Neural cell (in vitro differentiated cells): ENCODE results near the gene STARD13. TPM values are rescaled to one million over a fixed set of nuclear protein-coding genes. Genes with fewer than 3 reads are reported as not detected.

Experiments used
- H2AFZ ChIP-seq: fragments of 200-600, 300-800 bp; sonication (generic), shearing (Covaris generic); 2 replicates; pipeline ENCODE4 v1.6.0; 2014; ENCODE audit warnings: low read depth, mild to moderate bottlenecking, antibody characterized with exemption, low read length, moderate library complexity
- H3F3A ChIP-seq: fragments of 200-600 bp; shearing (Covaris generic); 2 replicates; pipeline ENCODE4 v1.6.1; 2016; ENCODE audit warnings: mild to moderate bottlenecking, moderate library complexity, mixed read lengths, antibody characterized with exemption, low read length; ENCODE audit not compliant: insufficient read depth, poor library complexity, severe bottlenecking
- H3K27ac ChIP-seq: fragments of 200-600, 300-800 bp; sonication (generic), shearing (Covaris generic); 2 replicates; pipeline ENCODE4 v1.5.1; 2014; ENCODE audit warnings: mild to moderate bottlenecking, low read length, moderate library complexity
- H3K27me3 ChIP-seq: fragments of 300-800, 200-600 bp; sonication (generic), shearing (Covaris generic); 2 replicates; pipeline ENCODE4 v1.6.0; 2014; ENCODE audit warnings: mild to moderate bottlenecking, low read depth, low read length, moderate library complexity; ENCODE audit not compliant: insufficient read depth
- H3K36me3 ChIP-seq: fragments of 300-800, 200-600 bp; sonication (generic), shearing (Covaris generic); 2 replicates; pipeline ENCODE4 v1.5.1; 2014; ENCODE audit warnings: mild to moderate bottlenecking, antibody characterized with exemption, low read length, moderate library complexity; ENCODE audit not compliant: insufficient read depth
- H3K4me2 ChIP-seq: fragments of 300-800, 200-600 bp; sonication (generic), shearing (Covaris generic); 2 replicates; pipeline ENCODE4 v1.6.0; 2014; ENCODE audit warnings: mild to moderate bottlenecking, low read length
- H3K4me3 ChIP-seq: fragments of 300-800, 200-600 bp; sonication (generic), shearing (Covaris generic); 2 replicates; pipeline ENCODE4 v1.5.1; 2014; ENCODE audit warnings: mild to moderate bottlenecking, low read length, moderate library complexity
- H3K79me2 ChIP-seq: fragments of 200-600 bp; shearing (Covaris generic); replicated peaks from 2 replicates; pipeline ENCODE4 v1.6.0; 2014; ENCODE audit warnings: mild to moderate bottlenecking, low read length, moderate library complexity; ENCODE audit not compliant: insufficient read depth
- H3K9ac ChIP-seq: fragments of 300-800, 200-600 bp; sonication (generic), shearing (Covaris generic); 2 replicates; pipeline ENCODE4 v1.6.1; 2016; ENCODE audit warnings: mild to moderate bottlenecking, low read length, mixed read lengths
- H3K9me2 ChIP-seq: fragments of 200-600 bp; shearing (Covaris generic); 2 replicates; pipeline ENCODE4 v1.6.1; 2016; ENCODE audit warnings: mild to moderate bottlenecking, low read length, mixed read lengths; ENCODE audit not compliant: insufficient read depth
- H3K9me3 ChIP-seq: fragments of 200-600, 300-800 bp; sonication (generic), shearing (Covaris generic); 2 replicates; pipeline ENCODE4 v1.6.1; 2016; ENCODE audit warnings: mild to moderate bottlenecking, mixed run types, low read length, moderate library complexity, mixed read lengths
- H4K20me1 ChIP-seq: fragments of 200-600 bp; shearing (Covaris generic); 2 replicates; pipeline ENCODE4 v1.6.1; 2016; ENCODE audit warnings: mild to moderate bottlenecking, mixed run types; ENCODE audit not compliant: insufficient read depth
- CTCF ChIP-seq: fragments of 450-650 bp; IDR thresholded peaks from 2 replicates; pipeline ENCODE4 v1.5.1; 2014; ENCODE audit warnings: antibody characterized with exemption, mild to moderate bottlenecking, moderate library complexity; ENCODE audit not compliant: poor library complexity, severe bottlenecking
- EP300 ChIP-seq: fragments of 450-650 bp; conservative IDR thresholded peaks from 2 replicates; pipeline ENCODE4 v1.6.1; 2014; ENCODE audit warnings: antibody characterized with exemption, mild to moderate bottlenecking, moderate library complexity; ENCODE audit not compliant: poor library complexity, severe bottlenecking
- EZH2 ChIP-seq: fragments of 200-600, 300-800 bp; shearing (Covaris generic), sonication (generic); IDR thresholded peaks from 2 replicates; pipeline ENCODE4 v1.6.1; 2014; ENCODE audit warnings: antibody characterized with exemption, low read length, borderline replicate concordance, mild to moderate bottlenecking; ENCODE audit not compliant: insufficient read depth, poor library complexity, severe bottlenecking
- POLR2AphosphoS5 ChIP-seq: IDR thresholded peaks from 2 replicates; pipeline ENCODE4 v1.6.1; 2012
- RAD21 ChIP-seq: fragments of 450-650 bp; conservative IDR thresholded peaks from 2 replicates; pipeline ENCODE4 v1.6.1; 2014; ENCODE audit warnings: antibody characterized with exemption, mild to moderate bottlenecking, moderate library complexity
- REST ChIP-seq: IDR thresholded peaks from 2 replicates; pipeline ENCODE4 v1.6.1; 2012; ENCODE audit warnings: borderline replicate concordance
- TAF1 ChIP-seq: IDR thresholded peaks from 2 replicates; pipeline ENCODE4 v1.6.1; 2012; ENCODE audit warnings: low read depth
- polyA plus RNA-seq: library from polyadenylated mRNA; depleted of rRNA; stranded (reverse); fragments of >200 nt; gene quantifications from 2 replicates; pipeline ENCODE4 v1.2.3, GENCODE V29; 2014

The STARD13 gene
- polyA plus RNA-seq, 1 donor from 2014 or later = 0.05 TPM

DNA sequence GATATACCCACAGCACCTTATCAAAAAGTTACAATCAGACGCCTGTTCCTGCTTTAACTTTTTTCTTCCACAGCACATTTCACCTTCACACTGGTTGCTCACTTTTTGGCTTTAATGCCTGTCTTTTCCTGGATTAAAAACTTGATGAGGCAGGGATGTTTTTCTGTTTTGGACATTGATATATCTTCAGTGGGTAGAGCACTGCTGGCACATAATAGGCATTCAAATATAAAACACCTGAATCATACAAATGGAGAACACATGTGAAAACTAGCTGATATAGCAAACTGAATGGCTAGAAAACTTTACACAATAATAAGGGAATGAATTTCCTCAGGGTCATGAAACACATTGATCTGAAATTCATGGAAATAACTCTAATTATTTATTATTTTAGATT lies 65.6 kb downstream of the STARD13 start:
- Histone ChIP-seq H3K9ac (no peak overlapping the region), H4K20me1 (no peaks in the 10 kb centered on the region), H3K4me2 (no peak overlapping the region), H3K4me3 (no peak overlapping the region), H3K9me2 (no peaks in the 10 kb centered on the region), H3K79me2 (no peaks in the 10 kb centered on the region), H3K9me3 (no peaks in the 10 kb centered on the region), H3K27ac (no peak overlapping the region), H2AFZ (no peak overlapping the region), H3F3A (no peaks in the 10 kb centered on the region), H3K36me3 (no peaks in the 10 kb centered on the region), H3K27me3 (no peaks in the 10 kb centered on the region)
- no peak for TF ChIP-seq EZH2
- no peak for TF ChIP-seq CTCF
- no peak for TF ChIP-seq EP300
- TF ChIP-seq POLR2AphosphoS5 = no peak
- TF ChIP-seq RAD21 = no peak
- TF ChIP-seq TAF1 = no peak
- no peak for TF ChIP-seq REST

- TF ChIP-seq RAD21 (no peak), CTCF (no peak)
- Histone ChIP-seq H3K4me2 (no peak overlapping the region), H3K9ac (no peak overlapping the region), H3K27ac (no peak overlapping the region), H3K27me3 (no peaks in the 10 kb centered on the region), H3K4me3 (no peak overlapping the region), H3K79me2 (no peaks in the 10 kb centered on the region), H2AFZ (no peak overlapping the region), H3F3A (no peaks in the 10 kb centered on the region), H3K9me2 (no peaks in the 10 kb centered on the region), H3K36me3 (no peaks in the 10 kb centered on the region), H3K9me3 (no peaks in the 10 kb centered on the region), H4K20me1 (no peaks in the 10 kb centered on the region)
Observed at GRCh38 chr13:33218426-33218825, 67.1 kb downstream of the STARD13 start.
